Measurements from ENCODE around the gene NR3C2.
"Not testable (repeated sequence)": the region's sequence is repeated elsewhere in the genome, so short reads cannot be mapped to it uniquely, and the experiment has no call there.

Gene NR3C2

GRCh38 chr4:148210661-148211060 lies 231.6 kb downstream of the NR3C2 start:
- no peak for DNase-seq

GRCh38 chr4:148207068-148207467 lies 235.1 kb downstream of the NR3C2 start:
- DNase-seq, result no peak

- DNase-seq, result no peak
Measured at GRCh38 chr4:148205476-148205875, 236.7 kb downstream of the NR3C2 start.

- DNase-seq, result no peak
Measured at GRCh38 chr4:148204892-148205291, 237.3 kb downstream of the NR3C2 start.

- no peak for DNase-seq
Measured at GRCh38 chr4:148204171-148204570, 238.0 kb downstream of the NR3C2 start.

- no peak for DNase-seq
Measured at GRCh38 chr4:148203056-148203898, 238.9 kb downstream of the NR3C2 start.

- no peak for DNase-seq
Measured at GRCh38 chr4:148200960-148201359, 241.3 kb downstream of the NR3C2 start.

GRCh38 chr4:148196164-148196563 lies 246.1 kb downstream of the NR3C2 start:
- DNase-seq, result peak; percentile 14 to 33

- DNase-seq, result no peak
Measured at GRCh38 chr4:148192526-148192925, 249.7 kb downstream of the NR3C2 start.

GRCh38 chr4:148187454-148188222 lies 254.6 kb downstream of the NR3C2 start:
- not testable (repeated sequence) for DNase-seq

- DNase-seq, result no peak
Measured at GRCh38 chr4:148184922-148185321, 257.3 kb downstream of the NR3C2 start.

GRCh38 chr4:148182230-148182911 lies 259.8 kb downstream of the NR3C2 start:
- no peak for DNase-seq

GRCh38 chr4:148173397-148174017 lies 268.7 kb downstream of the NR3C2 start:
- DNase-seq, result no peak

- no peak for DNase-seq
Measured at GRCh38 chr4:148171596-148171995, 270.6 kb downstream of the NR3C2 start.

- DNase-seq, result no peak
Measured at GRCh38 chr4:148170408-148171365, 271.5 kb downstream of the NR3C2 start.

GRCh38 chr4:148166132-148166591 lies 276.1 kb downstream of the NR3C2 start:
- no peak for DNase-seq

- DNase-seq, result no peak
Measured at GRCh38 chr4:148164557-148164956, 277.7 kb downstream of the NR3C2 start.

- no peak for DNase-seq
Measured at GRCh38 chr4:148162991-148163390, 279.2 kb downstream of the NR3C2 start.

- no peak for DNase-seq
Measured at GRCh38 chr4:148162519-148162918, 279.7 kb downstream of the NR3C2 start.

- no peak for DNase-seq
Measured at GRCh38 chr4:148161601-148162000, 280.6 kb downstream of the NR3C2 start.

- no peak for DNase-seq
Measured at GRCh38 chr4:148159793-148160192, 282.4 kb downstream of the NR3C2 start.

- DNase-seq, result no peak
Measured at GRCh38 chr4:148154769-148155168, 287.4 kb downstream of the NR3C2 start.

Data from AML-193 (cell line).